ENCODE results near the gene WWC1. TPM values are rescaled to one million over a fixed set of nuclear protein-coding genes. Genes with fewer than 3 reads are reported as not detected.

The WWC1 gene
- polyA plus RNA-seq, 1 donor: 80.0 TPM

DNA sequence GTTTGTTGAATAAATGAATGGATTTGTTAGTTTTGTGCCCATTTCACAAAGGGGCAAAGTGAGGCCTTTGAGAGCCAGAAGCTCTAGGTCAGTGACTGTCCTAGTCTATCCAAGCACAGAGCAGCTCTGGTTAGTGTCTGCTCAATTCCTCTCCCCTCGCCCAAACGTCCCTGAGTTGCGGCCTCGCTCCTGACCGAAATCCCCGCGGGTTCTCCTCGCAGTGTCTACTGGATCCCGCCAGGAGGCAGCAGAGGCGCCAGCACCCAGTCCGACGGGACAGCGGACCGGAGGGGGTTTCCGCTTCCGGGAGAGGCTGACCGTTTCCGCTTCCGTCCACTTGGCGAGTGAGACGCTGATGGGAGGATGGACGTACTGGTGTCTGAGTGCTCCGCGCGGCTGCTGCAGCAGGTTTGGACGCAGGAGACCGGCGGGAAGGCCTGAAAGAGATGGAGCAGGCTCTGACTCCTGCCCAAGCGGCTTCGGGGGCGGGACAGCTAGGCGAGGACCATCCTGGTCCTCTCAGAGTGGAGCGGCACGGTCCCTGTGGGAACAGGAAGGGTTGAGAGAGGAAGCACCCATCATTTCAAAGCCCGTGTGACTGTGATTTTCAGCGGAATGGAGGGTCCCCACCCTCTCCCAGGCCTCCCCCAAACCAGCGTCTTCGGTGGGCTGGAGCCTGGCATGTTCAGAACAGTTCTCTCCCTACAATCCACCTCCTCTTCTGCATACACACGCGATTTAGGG, 194.9 kb downstream of the WWC1 start, which contains the start of gene RARS1:
Gene RARS1 (plus strand): TSS at position 336 of the 744 bp plus-strand sequence. CDS start 28 bp downstream, at position 364.
- DNase-seq: peak; percentile 93

DNA sequence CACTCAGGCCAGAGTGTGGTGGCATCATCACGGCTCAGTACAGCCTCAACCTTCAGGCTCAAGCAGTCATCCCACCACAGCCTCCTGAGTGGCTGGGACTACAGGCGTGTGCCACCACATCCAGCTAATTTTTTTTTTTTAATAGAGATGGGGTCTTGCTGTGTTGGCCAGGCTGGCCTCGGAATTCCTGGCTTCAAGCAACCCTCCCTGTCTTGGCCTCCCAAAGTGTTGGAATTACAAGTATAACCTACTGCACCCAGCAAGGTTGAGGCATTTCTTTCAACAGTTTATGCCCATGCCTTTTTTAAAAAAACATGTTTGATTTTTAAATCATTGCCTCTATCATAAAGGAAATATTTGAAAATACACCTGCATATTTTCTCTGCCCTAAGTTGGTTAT, 197.6 kb downstream of the WWC1 start:
- no peak for DNase-seq

DNA sequence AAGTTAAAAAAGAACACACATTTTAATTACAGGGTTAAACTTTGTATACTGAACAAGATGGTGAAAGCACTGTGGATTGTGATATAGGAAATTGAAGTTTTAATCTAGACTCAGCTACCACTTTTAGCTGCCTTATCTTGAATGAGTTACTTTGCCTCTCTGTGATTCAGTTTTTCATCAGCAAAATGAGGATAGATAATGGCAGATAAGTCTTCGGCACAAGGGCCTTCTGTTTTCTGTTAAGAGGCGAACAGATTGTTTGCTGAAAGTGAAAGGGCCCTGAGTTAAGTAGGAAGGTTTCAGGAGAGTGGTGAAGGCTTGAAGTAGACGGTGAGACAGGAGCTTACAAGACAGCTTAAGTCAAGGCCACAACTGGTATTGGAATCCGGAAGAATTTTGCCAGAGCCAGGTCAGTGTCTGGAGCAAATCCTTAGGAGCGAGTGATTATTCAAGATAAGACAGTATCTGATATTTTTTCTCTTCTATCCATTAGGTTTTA, 202.7 kb downstream of the WWC1 start:
- DNase-seq: no peak

DNA sequence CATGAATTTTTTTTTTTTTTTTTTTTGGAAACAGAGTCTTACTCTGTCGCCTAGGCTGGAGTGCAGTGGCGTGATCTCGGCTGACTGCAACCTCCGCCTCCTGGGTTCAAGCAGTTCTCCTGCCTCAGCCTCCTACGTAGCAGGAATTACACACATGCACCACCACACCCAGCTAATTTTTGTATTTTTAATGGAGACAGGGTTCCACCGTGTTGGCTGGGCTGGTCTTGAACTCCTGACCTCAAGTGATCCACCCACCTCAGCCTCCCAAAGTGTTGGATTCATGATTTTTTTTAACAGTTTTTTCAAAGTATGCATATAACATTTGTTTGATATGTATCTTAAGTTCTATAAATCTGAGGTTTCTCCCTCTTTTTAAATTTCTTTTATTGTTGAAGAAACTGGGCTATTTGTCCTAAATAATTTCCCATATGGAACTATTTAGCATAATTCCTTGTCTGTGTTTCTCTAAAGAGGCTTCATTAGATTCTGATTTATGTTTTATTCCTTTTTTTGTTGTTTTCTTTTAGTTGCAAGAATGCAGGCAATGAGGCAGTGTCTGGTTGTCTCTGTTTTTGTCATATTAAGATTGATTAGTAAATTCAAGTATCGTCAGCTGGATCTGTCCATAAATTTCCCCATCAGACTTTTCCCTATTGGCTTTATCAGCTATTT, 211.3 kb downstream of the WWC1 start:
- no peak for DNase-seq

DNA sequence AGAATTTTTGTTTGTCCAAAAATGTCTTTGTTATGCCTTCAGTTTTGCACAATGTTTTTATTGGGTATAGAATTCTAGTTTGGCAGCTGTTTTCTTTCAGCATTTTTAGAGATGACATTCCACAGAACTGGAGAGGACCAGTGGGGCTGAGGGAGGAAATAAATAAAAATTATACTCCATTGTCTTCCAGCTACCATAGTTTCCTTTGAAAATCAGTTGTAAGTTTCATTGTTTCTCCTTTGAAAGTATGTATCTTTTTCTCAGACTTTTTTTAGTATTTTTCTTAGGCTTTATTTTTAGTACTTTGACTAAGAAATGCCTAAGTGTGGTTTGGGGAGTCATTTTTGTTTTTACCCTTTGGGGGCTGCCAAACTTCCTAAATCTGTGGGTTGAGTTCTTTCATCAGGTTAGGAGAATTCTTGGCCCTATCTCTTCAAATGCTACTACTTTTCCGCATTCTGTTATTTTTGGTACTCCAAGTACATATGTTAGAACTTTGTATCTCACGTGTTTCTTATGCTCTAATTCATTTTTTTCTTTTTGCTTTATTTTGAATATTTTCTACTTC, 222.5 kb downstream of the WWC1 start:
- no peak for DNase-seq

Other genes with a start within 250 kb of the WWC1 start
- gene RARS1, start 194.8 kb downstream of the WWC1 start, polyA plus RNA-seq (ENCODE audit: insufficient read length): 102 TPM
- gene FBLL1, start 237.7 kb downstream of the WWC1 start, polyA plus RNA-seq (ENCODE audit: insufficient read length): 0.48 TPM

Measured in left kidney (tissue), 2 donors.